Osteoblast (primary cell): Measurements from ENCODE around the gene IFITM5. TPM values are rescaled to one million over a fixed set of nuclear protein-coding genes. Genes with fewer than 3 reads are reported as not detected.

Source experiments
- DNase-seq: peaks from one replicate; pipeline ENCODE4 v3.0.0; 2011; ENCODE audit warnings: low spot score, mixed read lengths; ENCODE audit not compliant: insufficient read length; ENCODE audit errors: missing footprints
- H2AFZ ChIP-seq: 2 replicates; pipeline ENCODE4 v1.6.0; 2011; ENCODE audit warnings: mild to moderate bottlenecking, low read length
- H3K27ac ChIP-seq: 2 replicates; pipeline ENCODE4 v1.5.1; 2011; ENCODE audit warnings: mild to moderate bottlenecking, low read depth, low read length, moderate library complexity
- H3K27me3 ChIP-seq: 2 replicates; pipeline ENCODE4 v1.6.0; 2012; ENCODE audit warnings: mild to moderate bottlenecking, control low read depth, inconsistent platforms, low read length, moderate library complexity; ENCODE audit not compliant: insufficient read depth
- H3K36me3 ChIP-seq: 2 replicates; pipeline ENCODE4 v1.5.1; 2011; ENCODE audit warnings: mild to moderate bottlenecking, low read length, control low read depth, moderate library complexity; ENCODE audit not compliant: insufficient read depth
- H3K4me1 ChIP-seq: 2 replicates; pipeline ENCODE4 v1.5.1; 2011; ENCODE audit warnings: mild to moderate bottlenecking, low read length, control low read depth, moderate library complexity; ENCODE audit not compliant: insufficient read depth
- H3K4me2 ChIP-seq: 2 replicates; pipeline ENCODE4 v1.6.0; 2011; ENCODE audit warnings: mild to moderate bottlenecking, low read length; ENCODE audit not compliant: insufficient read depth
- H3K4me3 ChIP-seq: fragments of 200-600 bp; sonication (generic); 3 replicates; pipeline ENCODE4 v1.5.1; 2012; ENCODE audit warnings: mild to moderate bottlenecking, low read length, inconsistent platforms; ENCODE audit not compliant: insufficient read depth
- H3K79me2 ChIP-seq: 2 replicates; pipeline ENCODE4 v1.6.0; 2012; ENCODE audit warnings: mild to moderate bottlenecking, low read length, control low read depth, inconsistent platforms; ENCODE audit not compliant: insufficient read depth
- H3K9me3 ChIP-seq: 2 replicates; pipeline ENCODE4 v1.5.1; 2011; ENCODE audit warnings: low read depth, low read length, control low read depth
- H4K20me1 ChIP-seq: 2 replicates; pipeline ENCODE4 v1.6.0; 2012; ENCODE audit warnings: mild to moderate bottlenecking, low read length, control low read depth; ENCODE audit not compliant: insufficient read depth
- CTCF ChIP-seq: IDR thresholded peaks from 2 replicates; pipeline ENCODE4 v1.5.1; 2011; ENCODE audit warnings: mild to moderate bottlenecking, low read depth, low read length, moderate library complexity; ENCODE audit errors: extremely low read depth
- total RNA-seq: library from RNA; depleted of rRNA; stranded (reverse); fragments of >200 nt; gene quantifications from 2 replicates; pipeline ENCODE4 v1.2.3, GENCODE V29; 2012

IFITM5 gene
- total RNA-seq, 1 donor = not detected

- Histone ChIP-seq H3K27ac (no peak overlapping the region), H3K36me3 (no peaks in the 10 kb centered on the region), H3K27me3 (no peaks in the 10 kb centered on the region), H3K9me3 (no peaks in the 10 kb centered on the region), H3K79me2 (no peaks in the 10 kb centered on the region), H3K4me3 (no peak overlapping the region), H4K20me1 (no peaks in the 10 kb centered on the region), H3K4me2 (no peak overlapping the region), H3K4me1 (peaks cover 14% of the 10 kb centered on the region), H2AFZ (no peak overlapping the region)
- no peak for TF ChIP-seq CTCF
- peak; percentile 30 for DNase-seq
These were observed 28.7 kb upstream of the IFITM5 start for GRCh38 chr11:328012-328411.

GRCh38 chr11:327581-327923 is 28.2 kb upstream of the IFITM5 start:
- Histone ChIP-seq H4K20me1 (no peaks in the 10 kb centered on the region), H3K9me3 (no peaks in the 10 kb centered on the region), H3K27ac (peak overlapping the region; percentile 20), H3K4me3 (no peak overlapping the region), H3K36me3 (no peaks in the 10 kb centered on the region), H3K4me1 (peaks cover 14% of the 10 kb centered on the region), H3K79me2 (no peaks in the 10 kb centered on the region), H3K4me2 (no peak overlapping the region), H2AFZ (peak overlapping the region; percentile 56), H3K27me3 (no peaks in the 10 kb centered on the region)
- DNase-seq = no peak
- TF ChIP-seq CTCF = no peak

- Histone ChIP-seq H4K20me1 (no peaks in the 10 kb centered on the region), H2AFZ (peak overlapping the region; percentile 56), H3K9me3 (no peaks in the 10 kb centered on the region), H3K4me1 (peaks cover 14% of the 10 kb centered on the region), H3K27ac (peak overlapping the region; percentile 20), H3K4me3 (no peak overlapping the region), H3K36me3 (no peaks in the 10 kb centered on the region), H3K27me3 (no peaks in the 10 kb centered on the region), H3K4me2 (peak overlapping the region; percentile 43), H3K79me2 (no peaks in the 10 kb centered on the region)
- DNase-seq = peak; percentile 84
- no peak for TF ChIP-seq CTCF
These were observed 27.7 kb upstream of the IFITM5 start for GRCh38 chr11:326842-327580.

GRCh38 chr11:326592-326841 is 27.2 kb upstream of the IFITM5 start:
- H3K27me3 ChIP-seq = no peaks in the 10 kb centered on the region
- peak overlapping the region; percentile 20 for H3K27ac ChIP-seq
- H3K79me2 ChIP-seq = no peaks in the 10 kb centered on the region
- H3K9me3 ChIP-seq = no peaks in the 10 kb centered on the region
- H3K36me3 ChIP-seq = no peaks in the 10 kb centered on the region
- no peak for TF ChIP-seq CTCF
- peaks cover 14% of the 10 kb centered on the region for H3K4me1 ChIP-seq
- H2AFZ ChIP-seq = no peak overlapping the region
- no peak overlapping the region for H3K4me3 ChIP-seq
- no peak overlapping the region for H3K4me2 ChIP-seq
- H4K20me1 ChIP-seq = no peaks in the 10 kb centered on the region
- DNase-seq = no peak
